Lower leg skin (tissue), 3 donors: ENCODE data around the gene SLC13A5.

Experiments
- POLR2A ChIP-seq, 2 donors: fragments of 450-650 bp; IDR thresholded peaks; one replicate each; pipeline ENCODE4 v1.6.1; 2016 to 2017; ENCODE audit warnings: antibody characterized with exemption in 2 of 2, mild to moderate bottlenecking in 1 of 2, moderate library complexity in 1 of 2
- TF ChIP-seq, protein P1 (sequence below), 3 donors: fragments of 450-650 bp; IDR thresholded peaks; one replicate each; pipeline ENCODE4 v1.5.1; 2016; ENCODE audit warnings: antibody characterized with exemption in 3 of 3, mild to moderate bottlenecking in 3 of 3, moderate library complexity in 2 of 3

DNA sequence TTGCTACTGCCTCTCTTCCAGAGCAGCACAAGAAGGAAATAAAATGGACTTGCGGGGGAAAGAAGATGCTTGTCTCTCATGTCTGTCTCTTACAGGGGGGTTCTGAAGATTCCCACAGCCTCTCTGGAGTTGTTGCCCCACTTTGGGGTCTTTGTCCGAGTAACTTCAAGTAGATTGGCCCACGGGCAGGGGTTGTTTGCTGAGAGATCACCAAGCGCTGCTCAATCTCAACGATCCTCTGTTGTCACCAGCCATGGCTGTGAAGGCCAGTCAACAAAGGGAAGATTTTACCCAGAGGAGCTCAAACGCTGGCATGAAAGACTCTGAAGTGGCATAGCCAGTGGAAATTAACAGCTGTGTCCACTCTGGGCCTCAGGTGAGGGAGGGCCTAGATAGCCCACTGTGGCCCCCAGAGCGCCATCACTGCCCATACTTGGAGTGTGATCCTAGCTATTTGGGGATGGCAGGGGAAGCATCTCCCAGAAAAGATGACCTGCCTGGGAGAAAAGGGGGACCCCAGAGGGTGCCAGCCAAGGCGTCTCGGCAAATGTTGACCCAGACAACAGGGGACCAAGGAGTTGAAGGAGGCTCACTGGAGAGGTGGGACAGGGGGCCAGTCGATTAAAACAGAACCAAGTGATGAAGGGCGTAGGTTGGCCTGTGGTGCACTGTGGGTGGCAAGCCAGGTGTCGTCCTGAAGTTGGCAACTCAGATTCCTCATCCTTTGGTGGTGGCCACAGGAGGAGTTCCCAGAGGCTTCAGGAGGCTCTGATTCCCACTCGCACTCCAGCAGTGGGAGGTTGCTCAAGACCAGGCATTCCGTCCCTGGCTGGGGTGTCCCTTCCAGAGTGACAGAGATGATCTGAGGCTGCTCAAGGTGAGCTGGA, 28.0 kb downstream of the SLC13A5 start:
- TF ChIP-seq, protein P1, sequence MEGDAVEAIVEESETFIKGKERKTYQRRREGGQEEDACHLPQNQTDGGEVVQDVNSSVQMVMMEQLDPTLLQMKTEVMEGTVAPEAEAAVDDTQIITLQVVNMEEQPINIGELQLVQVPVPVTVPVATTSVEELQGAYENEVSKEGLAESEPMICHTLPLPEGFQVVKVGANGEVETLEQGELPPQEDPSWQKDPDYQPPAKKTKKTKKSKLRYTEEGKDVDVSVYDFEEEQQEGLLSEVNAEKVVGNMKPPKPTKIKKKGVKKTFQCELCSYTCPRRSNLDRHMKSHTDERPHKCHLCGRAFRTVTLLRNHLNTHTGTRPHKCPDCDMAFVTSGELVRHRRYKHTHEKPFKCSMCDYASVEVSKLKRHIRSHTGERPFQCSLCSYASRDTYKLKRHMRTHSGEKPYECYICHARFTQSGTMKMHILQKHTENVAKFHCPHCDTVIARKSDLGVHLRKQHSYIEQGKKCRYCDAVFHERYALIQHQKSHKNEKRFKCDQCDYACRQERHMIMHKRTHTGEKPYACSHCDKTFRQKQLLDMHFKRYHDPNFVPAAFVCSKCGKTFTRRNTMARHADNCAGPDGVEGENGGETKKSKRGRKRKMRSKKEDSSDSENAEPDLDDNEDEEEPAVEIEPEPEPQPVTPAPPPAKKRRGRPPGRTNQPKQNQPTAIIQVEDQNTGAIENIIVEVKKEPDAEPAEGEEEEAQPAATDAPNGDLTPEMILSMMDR (IDR thresholded peaks at IDR 0.05) = no peak
- no peak for TF ChIP-seq POLR2A (IDR thresholded peaks at IDR 0.05)
